ENCODE results near the gene LTBP1.

DNA sequence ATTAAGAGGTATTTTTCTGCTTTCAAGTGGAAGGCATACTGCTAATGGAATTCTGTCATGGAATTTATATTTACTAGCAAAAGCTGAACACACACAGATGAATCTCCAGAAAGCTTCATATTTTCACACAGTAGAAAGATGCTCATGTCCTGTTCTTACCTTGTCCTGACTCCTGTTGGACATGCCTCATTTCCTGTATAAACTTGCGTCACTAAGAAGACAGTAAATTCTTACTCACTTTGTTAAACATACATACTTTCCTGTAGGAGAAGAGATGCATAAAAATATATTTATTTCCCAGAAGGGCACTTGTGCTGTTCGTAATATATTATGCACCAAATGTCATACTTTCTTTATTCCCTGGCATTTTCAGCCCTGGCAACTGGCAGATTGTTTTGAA is 291.4 kb downstream of the LTBP1 start:
- TF ChIP-seq POLR2A (IDR thresholded peaks at IDR 0.05) = no peak
- TF ChIP-seq CTCF (IDR thresholded peaks at IDR 0.05) = no peak
- no peak for TF ChIP-seq POLR2AphosphoS5 (IDR thresholded peaks at IDR 0.05; ENCODE audit: insufficient read depth in 1 of 2, low read depth in 1 of 2)

All from vagina (tissue), 2 donors.